Measurements from ENCODE around the gene SFSWAP.
A peak's percentile ranks its signal among the peaks of the same experiment; 100 is the strongest.
"Not testable (repeated sequence)": the region's sequence is repeated elsewhere in the genome, so short reads cannot be mapped to it uniquely, and the experiment has no call there.

Gene SFSWAP

DNA sequence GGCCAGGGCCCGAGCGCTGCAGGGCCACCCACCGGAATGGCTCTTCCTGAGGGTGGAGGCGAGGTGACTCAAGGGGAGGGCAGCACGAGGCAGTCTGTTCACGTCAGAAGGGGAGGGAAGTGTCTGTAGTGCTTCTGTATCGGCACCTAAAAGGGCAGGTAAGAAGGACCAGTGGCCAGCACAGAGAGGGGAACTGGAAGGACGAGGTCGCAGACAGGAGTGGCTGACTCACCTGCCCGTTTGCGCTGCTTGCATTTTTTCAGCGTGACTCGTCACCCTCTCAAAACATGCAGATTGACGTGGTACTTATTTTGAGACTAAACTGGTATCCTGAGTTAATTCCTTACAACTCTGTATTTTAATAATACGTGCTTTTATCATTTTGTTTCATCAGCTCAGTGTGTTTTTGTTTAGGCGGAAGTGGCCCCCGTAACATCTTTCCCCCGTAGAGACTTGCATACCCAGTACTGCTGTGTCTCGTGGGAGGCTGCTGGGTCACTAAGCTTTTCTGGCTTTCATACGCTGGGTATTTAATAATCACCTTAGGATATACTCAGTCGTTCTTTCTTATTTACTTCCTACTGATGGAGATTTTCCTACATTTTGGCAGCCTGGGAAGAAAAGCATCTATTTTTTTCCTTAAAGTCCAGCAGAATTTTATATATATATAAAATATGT, 26.4 kb downstream of the SFSWAP start:
- no peak for DNase-seq

DNA sequence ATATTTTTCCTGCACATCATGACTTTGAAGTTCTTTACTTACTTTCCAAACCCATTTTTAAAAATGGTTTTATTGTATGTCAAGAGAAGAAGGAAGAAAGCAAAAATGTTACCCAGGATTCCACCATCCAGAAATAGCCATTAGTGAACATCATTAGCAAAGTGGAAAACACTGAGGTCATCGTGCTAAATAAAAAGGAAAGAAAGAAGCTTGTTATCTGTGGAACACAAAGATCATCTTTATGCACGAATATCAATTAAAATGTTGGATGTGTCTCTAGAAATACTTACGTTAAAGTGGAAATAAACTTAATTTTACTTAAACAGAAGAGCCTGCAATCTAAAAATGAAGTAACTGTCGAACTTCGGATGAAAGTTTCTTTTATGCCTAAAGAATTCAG, 27.3 kb downstream of the SFSWAP start:
- no peak for DNase-seq

DNA sequence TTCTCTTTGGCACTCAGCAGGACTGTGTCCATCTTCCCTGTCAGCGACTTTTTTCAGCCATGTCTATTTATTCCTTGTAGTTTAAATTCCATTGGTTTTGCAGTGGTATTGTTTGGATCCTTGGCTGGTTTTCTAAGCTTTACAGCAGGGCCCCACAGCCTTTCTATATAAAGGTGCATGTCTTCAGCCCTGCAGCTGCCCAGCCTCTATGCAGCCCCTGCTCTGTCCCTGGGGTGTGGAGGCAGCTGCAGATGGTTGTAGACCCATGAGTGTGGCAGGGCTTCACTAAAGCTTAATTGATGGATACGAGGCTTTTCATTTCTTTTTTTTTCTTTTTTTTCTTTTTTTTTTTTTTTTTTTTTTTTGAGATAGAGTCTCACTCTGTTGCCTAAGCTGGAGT, 29.7 kb downstream of the SFSWAP start:
- no peak for DNase-seq

DNA sequence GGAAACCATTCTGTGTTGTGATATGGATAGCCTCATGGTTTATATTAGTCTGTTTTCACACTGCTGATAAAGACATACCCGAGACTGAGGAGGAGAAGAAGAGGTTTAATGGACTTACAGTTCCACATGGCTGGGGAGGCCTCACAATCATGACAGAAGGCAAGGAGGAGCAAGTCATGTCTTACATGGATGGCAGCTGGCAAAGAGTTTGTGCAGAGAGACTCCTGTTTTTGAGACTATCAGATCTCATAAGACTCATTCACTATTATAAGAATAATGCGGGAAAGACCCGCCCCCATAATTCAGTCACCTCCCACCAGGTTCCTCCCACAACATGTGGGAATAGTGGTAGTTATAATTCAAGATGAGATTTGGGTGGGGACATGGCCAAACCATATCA, 31.9 kb downstream of the SFSWAP start:
- DNase-seq: not testable (repeated sequence)

DNA sequence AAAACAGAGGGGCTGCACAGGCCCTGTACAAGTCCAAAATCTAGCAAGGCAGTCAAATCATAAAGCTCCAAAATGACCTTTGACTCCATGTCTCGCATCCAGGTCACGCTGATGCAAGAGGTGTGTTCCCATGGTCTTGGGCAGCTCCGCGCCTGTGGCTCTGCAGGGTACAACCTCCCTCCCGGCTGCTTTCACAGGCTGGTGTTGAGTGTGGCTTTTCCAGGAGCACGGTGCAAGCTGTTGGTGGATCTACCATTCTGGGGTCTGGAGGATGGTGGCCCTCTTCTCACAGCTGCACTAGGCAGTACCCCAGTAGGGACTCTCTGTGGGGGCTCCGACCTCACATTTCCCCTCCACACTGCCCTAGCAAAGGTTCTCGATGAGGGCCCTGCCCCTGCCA, 32.5 kb downstream of the SFSWAP start:
- DNase-seq: not testable (repeated sequence)

DNA sequence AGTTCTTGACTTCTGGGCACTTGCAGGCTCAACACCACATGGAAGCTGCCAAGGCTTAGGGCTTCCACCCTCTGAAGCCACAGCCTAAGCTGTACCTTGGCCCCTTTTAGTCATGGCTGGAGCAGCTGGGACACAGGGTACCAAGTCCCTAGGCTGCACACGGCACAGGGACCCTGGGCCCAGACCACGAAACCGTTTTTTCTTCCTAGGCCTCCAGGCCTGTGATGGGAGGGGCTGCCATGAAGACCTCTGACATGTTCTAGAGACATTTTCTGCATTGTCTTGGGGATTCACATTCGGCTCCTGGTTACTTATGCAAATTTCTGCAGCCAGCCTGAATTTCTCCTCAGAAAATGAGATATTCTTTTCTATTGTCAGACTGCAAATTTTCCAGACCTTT, 33.0 kb downstream of the SFSWAP start:
- DNase-seq: not testable (repeated sequence)

DNA sequence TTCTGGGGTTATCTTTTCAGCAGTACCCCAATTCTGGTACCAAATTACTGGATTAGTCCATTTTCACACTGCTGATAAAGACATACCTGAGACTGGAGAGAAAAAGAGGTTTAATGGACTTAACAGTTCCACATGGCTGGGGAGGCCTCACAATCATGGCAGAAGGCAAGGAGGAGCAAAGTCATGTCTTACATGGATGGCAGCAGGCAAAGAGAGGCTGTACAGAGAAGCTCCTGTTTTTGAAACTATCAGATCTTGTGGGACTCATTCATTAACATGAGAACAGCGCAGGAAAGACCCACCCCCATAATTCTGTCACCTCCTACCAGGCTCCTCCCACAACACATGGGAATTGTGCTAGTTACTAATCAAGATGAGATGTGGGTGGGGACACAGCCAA, 33.8 kb downstream of the SFSWAP start:
- not testable (repeated sequence) for DNase-seq

DNA sequence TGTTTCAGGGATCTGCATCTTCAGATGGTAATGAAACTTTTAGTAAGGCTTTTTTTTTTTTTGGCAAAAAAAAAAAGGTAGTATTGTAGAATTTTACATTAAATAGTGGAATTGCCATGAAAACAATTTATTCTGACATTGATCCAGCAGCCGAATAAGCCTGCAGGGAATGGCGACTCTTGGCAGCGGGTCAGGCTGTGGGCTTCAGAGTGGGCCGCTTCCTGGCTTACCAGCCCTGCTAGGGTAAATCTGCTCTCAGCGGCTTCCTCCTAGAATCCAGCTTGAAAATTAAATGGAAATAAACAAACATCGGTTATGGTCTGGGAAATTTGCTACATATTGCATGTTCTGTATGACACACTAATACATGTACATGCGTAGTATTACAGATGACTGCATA, 34.8 kb downstream of the SFSWAP start:
- no peak for DNase-seq

DNA sequence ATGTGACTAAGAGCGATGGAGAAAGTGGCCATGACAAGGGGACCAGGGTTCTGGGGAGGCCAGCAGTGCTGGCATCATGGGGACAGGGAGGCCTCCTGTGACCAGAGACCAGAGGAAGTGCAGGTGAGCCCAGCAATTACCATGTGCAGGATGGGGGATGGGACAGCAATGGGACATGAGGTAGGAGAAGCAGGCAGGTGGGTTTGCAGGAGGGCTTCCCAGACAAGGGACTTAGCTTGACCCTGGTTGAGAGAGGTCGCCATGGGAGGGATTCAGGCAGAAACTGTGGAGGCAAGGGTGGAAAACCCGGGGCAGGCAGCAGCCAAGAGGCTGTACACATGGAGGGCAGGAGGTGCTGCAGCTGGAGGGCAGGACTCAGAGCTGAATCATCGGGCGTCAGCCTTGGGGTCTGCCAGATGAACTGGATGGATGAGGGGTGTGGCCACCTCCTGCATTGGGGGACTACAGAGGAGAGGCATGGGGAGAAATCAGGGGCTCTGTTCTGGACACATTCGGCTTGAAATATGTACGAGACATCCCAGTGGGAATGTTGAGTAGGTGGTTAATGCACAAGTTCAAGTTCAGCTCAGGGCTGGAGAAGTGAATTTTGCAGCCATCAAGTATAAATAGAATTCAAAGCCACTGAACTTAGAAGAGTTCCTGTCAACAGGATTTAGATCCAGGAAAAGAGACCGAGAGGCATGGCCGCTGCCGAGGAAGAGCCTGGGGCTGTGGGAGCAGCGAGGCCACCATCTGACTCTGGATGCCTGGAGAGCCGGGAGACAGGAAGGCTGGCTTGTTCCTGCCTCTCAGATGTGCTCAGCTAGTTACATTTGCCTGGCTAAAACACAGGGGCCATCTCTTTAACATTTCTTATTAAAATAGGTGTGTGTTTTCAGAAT, 36.6 kb downstream of the SFSWAP start:
- DNase-seq: no peak

DNA sequence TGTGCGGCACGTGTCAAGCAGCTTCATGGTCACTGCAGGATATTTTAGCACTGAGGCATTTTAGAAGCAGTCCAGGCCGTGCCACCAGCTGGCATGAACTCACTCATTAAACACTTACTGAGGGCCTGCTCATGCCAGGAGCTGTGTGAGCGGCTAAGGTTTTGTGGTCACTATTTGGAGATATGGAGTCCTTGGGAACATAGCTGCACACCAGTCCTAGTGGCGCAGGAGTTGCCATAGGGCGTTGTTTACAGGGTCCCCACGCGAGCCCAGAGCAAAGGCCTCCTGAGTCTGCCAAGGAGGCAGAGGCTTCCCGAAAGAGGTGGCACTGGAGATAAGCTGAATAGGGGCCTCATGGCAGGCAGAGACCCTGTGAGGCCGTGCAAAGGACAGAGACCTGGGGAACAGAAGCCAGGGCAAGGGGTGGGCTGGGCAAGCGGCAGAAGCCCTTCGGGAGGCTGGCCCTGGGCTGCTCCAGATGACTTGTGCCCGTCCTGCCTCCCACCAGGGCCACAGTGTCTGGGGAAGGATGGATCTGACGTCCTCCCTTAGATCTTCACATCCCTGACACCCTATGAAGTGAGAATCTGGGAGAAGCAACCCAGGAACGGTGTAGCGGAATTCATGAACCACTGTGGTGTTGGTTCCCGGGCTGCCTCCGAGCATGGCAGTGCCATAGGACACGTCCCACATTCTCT, 38.9 kb downstream of the SFSWAP start:
- no peak for DNase-seq

DNA sequence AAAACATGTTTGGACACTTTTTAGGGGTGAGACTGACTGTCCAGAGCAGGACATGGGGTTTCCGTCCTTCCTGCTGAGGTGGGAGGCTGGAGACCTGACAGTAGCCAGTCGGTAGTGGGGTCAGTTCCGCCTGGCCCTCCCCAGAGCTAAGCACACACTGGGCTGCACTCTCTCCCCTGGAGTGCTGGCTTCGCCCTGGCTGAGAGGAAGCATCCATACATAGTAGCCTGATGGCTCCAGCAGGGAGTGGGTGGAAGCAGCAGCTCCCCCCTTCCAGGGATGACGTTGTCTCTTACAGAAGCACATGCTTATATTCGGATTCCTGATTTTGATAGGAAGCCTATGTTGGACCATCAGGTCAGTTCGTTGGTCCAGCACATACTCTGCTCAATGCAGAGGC, 40.4 kb downstream of the SFSWAP start:
- DNase-seq: no peak

DNA sequence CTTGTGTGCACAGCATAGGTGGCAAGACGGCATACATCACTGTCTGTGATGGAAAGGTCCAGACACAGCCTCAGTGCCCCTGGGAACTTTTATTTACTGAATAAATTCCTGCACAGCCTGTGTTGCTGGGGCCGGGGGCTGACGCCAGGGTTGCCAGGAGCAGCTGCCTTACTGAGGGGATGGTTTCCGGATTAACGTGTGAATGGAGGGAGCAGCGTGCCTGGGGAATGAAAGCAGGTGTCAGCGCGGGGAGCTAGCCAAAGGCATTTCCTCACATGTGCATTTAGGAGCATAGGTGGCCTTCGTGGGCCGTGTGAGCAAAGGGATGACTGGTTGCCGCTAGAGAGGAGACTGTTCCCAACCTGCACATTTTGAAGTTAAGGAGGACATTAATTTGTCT, 41.6 kb downstream of the SFSWAP start:
- DNase-seq: no peak

DNA sequence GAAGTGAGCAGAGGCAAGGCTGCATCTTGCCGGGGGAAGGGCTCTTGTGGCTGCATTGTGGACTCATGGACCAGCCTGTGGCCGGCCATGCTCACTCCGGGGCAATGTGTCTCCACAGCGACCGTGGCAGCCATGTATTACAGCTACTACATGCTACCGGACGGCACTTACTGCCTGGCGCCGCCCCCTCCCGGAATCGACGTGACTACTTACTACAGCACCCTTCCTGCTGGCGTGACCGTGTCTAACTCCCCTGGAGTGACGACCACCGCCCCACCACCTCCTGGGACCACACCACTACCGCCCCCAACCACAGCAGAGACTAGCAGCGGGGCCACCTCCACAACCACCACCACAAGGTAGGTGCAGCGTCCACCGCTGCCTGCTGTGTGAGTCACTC, 42.1 kb downstream of the SFSWAP start:
- no peak for DNase-seq

DNA sequence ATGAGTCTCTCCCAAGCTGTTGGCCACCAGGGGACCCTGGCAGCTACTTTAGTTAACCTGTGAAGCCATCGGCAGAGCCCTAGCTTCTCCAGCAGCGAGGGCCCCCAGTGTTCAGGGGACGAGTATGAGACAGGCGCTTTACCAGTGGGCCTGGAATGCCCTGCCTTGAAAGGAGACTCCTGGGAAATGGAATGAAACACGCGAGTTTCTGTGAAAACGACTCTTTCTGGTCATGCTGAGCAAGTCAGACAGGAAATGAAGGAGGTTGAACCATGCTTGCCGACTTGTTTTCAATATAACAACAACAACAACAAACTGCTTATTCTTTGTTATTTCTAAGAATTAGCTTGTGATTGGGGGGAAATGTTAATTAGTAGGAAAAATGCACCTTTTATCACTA, 42.9 kb downstream of the SFSWAP start:
- DNase-seq: no peak

DNA sequence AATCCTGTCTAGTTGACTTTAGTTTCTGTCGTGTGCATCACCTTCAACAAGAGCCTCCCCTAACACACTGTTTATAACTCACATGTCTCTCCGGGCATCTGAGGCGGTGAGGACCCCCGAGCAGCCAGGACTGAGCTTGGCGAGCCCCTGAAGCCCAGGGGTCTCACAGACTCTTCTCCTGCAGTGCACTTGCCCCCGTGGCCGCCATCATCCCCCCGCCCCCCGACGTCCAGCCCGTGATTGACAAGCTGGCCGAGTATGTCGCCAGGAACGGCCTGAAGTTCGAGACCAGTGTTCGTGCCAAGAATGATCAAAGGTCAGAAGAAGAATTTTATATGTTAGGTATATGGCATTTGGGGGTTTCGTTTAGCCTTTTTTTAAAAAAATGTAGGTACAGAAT, 43.3 kb downstream of the SFSWAP start:
- no peak for DNase-seq

DNA sequence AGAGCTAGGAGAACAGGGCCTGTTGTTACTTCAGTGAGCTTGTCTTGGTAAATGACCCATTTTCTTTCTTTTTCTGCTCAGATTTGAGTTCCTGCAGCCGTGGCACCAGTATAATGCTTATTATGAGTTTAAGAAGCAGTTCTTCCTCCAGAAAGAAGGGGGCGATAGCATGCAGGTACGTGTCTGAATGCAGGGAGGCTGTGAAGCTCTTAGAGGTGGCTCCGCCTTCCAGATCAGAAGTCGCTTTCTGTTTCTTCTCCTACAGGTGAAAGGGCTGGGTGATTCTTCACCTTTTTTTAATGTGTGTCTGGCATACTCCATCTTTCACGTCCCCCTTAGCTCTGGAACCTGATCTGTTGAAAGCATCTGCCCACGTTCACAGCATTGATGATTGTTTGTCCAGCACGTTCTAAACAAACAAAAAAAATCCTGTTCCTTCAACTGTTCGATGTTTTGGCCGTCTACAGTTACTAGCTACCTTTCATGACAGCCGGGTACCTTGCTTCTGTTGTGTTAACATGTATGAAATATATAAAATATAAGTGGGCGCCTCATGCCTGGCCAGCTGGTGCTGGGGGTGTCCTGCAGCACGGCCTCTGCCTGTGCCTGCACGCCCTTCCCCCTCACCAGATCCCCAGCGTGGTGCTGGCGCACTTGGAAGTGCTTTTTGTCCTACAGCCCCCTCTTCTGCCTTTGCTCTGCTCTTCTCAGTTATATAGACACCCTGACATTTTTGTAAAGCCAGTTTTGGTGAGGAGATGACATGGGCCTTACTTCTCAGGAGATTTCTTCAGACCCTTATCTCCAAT, 44.6 kb downstream of the SFSWAP start:
- DNase-seq: peak; percentile 4

DNA sequence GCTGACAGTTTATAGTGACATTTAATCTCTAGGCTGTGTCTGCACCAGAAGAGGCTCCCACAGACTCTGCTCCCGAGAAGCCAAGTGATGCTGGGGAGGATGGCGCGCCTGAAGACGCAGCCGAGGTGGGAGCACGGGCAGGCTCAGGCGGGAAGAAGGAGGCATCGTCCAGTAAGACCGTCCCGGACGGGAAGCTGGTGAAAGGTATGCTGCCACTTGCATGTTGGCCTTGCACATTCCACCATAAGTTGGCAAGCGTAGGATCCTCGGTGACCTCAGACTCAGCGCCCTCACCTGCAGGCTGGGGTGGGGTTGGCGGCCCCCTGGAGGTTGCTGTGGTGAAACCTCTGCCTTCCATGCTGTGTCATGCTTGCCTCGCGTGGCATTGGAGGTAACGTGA, 45.6 kb downstream of the SFSWAP start:
- no peak for DNase-seq

DNA sequence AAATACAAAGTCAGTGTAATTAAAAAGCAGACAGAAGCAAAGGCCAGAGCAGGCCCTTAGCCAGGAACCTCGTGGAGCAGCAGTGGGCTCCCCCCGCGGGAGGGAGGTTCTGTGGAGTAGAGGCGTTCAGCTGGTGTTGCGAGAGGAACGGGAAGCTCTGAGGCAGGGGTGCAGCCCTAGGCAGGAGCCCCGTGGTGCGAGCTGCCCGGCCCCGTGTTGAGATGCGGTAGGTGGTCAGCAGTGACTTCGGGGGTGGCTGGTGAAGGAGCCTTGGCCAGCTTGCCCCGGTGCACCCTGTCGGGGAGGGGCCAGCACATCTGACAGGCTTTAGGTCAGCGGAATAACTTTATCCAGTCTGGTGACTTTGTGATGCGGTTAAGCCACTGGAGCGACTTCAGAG, 46.2 kb downstream of the SFSWAP start:
- no peak for DNase-seq

DNA sequence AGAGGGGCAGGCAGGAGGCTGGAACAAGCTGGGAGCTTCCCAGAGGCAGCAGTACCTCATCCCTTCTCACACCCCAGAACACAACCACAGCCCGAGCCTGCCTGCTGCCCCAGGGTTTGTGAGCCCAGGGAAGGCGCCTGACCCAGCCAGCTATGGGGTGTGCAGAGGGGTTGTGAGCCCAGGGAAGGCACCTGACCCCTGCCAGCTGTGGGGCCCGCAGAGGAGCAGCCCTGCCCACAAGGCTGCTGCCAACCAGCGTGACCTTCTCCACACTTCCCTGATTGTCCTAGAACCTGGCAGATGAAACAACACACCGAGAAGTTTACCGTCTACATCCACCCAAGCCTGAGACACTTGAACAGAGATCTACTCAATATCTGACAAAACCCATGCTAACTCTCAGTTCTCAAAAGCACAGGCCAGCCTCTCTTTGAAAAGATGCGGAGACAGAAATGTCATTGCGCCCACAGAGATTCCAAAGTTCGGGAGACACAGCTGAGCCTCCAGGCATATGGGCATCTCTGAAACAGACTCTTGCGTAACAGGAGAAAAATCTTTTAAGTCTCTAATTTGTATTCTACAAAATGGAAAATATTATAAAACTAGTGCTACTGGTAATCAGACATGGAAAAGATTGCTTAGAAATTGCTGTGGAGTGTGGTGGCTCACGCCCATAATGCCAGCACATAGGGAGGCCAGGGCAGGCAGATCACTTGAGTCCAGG, 47.3 kb downstream of the SFSWAP start:
- no peak for DNase-seq

DNA sequence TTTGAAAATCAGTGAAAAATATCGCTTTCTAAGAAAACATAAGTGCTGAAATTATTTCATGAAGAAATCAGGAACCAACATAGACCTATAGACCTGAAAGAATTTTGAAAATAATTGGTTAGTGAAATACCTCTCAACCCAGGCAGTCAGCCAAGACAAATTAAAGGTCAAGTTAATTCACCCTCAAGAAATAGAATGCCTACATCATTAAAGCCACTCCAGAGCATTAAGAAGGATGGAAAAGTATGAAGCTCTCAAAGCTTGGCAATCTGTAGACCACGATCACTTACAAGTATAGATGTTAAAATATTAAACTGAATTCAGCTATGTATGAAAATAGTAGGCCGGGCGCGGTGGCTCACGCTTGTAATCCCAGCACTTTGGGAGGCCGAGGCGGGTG, 48.3 kb downstream of the SFSWAP start:
- no peak for DNase-seq

DNA sequence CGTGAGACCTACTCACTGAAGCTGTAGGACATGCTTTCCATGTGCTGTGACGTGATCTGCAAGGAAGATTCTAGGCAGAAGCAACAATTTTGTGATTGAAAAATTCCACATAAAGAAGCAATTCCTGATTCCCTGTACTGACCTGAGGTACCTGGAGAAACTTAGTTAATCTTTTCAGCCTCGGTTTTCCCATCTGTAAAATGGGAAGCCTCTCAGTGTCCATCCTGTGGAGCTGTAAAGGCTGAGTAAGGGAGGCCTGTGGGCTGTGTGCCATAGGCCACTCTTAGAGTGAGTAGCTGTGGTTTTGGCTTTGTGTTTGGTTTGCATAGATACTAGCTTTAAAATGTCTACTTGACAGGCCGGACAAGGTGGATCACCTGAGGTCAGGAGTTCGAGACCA, 50.7 kb downstream of the SFSWAP start:
- DNase-seq: no peak

DNA sequence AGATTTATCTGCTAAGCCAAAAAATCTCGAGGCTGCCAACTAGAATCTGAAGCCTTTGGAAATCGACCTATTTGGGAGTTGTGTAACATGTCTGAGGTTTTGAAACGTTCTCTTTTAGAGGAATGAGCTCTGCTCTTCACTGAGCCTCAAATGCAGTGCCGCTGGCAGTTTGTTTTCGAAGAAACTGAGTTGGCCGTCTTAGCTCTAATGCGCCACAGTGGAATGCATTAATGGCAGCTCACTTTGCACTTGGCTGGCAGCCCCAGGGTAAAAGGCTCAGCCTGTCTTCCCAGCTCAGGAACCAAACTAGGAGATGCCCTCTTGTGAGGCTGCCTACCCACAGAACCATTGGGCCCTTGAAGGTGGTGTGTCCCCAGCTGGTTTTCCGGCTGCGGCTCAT, 53.8 kb downstream of the SFSWAP start:
- DNase-seq: no peak

Measured in NCI-H345 (cell line).